AG20443 (cell line): ENCODE data around the gene ZFHX3.
A peak's percentile ranks its signal among the peaks of the same experiment; 100 is the strongest.

Experiments
- DNase-seq: peaks from one replicate; pipeline ENCODE4 v3.0.0; 2012; ENCODE audit warnings: low spot score, mixed read lengths

The ZFHX3 gene

DNA sequence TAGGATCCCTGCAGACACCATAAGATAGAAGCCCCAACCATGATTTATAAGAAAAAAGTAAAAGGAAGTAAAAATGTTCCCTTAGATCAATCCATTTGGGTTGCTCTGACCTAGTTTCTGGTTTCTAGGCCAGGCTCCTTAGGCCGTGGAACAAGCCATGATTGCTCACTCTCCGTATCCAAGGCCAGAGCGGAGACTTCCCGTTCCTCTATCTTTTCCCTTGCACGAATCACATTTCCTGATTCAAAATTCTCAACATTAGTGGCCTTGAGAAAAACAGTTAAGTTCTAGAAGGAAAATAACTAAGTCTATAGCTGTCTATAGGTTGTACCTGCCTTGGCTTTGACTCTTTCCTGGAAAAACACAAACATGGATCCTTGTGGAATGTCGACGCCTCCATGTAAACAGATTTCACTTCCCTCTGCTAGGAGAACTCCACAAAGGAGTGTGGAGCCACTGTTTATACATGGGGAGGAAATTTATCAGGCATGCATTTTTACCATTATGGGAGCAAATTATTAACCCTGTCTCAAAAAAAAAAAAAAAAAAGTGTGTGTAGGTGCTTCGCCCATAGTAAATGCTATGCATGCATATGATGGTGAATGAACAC is 149.6 kb downstream of the ZFHX3 start:
- DNase-seq, result no peak

DNA sequence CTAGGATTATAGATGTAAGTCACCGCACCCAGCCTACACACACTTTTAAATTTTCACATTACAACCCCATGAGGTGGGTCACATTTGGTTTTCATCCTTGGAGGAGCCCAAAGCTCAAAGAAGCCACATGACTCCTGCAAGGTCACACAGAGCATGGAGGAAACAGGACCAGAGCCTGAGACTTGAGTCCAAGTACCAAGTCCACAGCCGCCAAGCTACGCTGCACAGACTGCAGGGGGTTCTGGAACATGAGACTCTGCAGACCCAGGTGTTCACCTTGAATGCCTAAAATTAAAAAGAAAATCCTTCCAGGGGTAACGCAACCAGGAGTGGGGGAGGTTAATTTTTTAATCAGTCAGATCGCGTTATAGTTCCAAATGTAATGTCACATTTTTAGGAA is 150.2 kb downstream of the ZFHX3 start:
- DNase-seq, result no peak

DNA sequence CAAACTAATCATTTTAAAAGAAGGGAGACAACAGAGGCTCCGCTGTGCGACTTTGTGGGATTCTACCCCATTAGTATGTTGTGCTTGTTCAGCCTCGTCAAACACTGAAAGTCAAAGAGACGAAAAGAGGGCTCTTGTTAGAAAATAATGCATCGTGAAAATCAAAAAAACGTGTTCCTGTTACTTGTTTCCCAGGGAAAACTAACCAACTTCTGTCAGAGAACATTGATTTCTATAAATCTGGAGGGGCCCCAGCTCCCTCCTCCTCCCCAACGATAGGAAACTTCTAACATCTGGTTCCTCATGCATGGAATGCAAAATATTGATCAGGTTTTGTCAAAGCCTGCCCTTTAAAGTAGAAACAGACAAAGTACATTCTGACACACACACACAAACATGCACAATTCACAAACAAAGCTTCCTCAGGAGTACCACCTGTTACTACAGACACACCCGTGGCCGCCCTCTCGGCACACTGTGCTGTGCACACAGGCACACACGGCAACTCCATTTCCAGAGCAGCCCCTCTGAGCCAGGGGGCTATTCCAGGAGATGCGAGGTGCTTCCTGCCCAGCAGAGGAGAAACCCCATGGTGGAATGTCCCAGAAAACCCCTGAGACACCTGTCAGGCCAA is 151.3 kb downstream of the ZFHX3 start:
- no peak for DNase-seq

DNA sequence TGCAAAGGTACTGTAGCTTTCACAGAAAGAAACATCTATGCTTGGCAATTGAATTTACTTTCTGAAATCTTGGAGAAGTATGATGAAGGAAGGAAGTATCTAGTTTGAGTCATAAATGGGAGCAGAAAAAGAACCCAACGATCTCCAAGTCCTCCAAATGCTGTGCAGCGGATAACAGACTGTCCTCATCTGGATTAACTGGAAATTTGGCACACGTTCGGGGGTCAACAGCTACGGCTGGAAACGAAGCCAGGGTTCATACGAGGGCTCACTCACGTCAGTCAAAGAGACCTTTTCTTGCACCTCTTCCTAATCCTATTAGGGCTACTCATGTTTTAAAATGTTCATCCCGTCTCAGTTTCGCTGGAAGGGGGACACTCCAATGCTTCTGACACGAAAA is 152.0 kb downstream of the ZFHX3 start:
- DNase-seq, result no peak

DNA sequence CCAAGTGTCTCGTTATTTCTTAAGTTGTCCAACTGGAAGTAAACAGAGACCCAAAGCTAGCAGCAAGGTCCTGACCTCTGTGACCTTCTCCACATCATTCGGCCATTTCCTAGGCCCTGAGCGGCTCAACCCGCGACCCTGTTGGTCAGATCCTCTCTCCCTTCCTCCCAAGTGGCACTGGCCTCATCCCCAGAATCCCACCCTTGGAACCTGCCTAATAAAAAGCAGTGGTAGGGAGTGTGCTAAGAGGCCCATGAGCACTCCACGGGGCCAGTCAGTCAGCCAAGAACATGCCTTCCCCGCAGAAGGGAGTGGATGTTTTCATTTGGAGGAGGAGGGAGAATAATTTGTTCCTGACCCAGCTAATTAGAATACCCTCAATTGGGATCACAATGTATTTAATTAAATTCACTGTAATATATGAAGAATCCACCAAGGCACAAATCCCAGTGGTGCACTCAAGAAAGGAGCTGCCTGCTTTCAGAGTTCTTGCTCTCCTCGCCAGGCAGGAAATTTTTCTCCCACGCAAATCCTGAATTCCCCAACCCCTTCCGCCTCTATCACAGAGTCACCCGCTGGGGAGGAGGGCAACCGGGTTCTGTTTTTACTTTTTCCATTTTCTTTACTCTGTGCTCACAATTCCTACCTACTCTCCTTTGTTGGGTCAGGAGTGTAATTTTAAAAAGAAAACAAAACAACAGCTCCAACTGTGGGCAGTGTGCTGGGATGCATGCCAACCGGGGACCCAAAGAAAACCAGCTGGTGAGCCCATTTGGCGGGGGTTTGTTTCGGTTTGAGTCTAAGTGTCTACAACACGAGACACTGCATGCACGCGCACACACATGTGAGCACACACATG is 153.4 kb downstream of the ZFHX3 start:
- DNase-seq, result no peak

DNA sequence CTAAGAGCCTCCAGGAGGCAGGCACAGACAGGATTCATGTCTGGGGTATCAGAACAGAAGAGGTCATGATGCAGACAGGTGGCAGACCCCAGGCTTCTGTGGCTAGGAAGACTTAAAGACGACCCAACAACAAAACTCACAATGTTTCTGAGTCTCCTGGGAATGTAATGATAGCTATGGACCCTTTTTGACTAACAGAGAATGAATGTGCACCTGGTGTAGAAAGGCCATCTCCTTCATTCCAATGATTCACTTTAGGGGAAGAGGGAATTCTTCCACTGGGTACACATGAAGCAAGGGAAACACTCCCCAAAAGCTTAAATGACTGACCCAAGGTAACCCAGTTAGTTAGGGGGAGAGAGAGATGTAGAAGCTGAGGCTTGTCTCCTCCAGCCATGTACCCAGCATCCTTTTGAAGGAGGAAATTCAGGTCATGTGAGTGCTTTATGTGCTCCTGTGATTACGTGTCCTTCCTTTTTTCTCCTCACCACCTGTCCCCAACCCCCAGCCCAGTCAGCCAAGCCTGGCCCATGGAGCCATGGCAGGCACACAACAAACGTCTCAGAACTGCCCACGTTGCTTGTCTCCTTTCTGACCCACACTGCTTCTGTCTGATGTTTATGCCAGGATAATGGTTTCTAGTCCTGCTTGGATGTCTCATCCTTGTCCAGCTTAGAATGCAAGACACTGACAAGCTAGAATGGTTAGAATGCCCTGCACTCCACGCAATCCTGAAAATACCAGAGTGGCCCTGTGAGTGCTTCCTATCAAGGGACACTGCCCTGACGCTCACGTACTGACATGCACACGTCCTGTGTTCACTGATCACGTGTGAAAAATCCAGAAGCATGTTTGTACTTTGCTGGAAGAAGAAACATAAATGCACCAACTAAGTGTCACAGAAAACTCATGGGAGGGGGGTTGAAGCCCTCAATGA is 156.4 kb downstream of the ZFHX3 start:
- DNase-seq, result no peak

DNA sequence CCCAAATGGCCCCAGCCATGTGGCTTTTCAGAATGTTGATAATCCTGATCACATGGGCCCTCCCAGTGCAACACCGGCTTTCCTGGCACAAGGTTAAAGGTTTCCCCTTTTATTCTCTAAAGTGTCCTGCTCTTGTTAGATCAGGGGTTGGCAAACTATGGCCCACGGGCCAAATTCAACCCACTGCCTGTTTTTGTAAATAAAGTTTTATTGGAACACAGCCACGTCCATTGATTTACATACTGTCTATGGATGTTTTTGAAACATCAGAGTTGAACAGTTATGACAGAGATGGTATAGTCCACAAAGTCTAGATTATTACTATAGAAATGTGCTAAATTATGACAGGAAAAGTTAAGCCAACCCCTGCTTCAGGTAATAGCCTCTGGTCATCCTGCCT is 157.3 kb downstream of the ZFHX3 start:
- DNase-seq, result no peak

DNA sequence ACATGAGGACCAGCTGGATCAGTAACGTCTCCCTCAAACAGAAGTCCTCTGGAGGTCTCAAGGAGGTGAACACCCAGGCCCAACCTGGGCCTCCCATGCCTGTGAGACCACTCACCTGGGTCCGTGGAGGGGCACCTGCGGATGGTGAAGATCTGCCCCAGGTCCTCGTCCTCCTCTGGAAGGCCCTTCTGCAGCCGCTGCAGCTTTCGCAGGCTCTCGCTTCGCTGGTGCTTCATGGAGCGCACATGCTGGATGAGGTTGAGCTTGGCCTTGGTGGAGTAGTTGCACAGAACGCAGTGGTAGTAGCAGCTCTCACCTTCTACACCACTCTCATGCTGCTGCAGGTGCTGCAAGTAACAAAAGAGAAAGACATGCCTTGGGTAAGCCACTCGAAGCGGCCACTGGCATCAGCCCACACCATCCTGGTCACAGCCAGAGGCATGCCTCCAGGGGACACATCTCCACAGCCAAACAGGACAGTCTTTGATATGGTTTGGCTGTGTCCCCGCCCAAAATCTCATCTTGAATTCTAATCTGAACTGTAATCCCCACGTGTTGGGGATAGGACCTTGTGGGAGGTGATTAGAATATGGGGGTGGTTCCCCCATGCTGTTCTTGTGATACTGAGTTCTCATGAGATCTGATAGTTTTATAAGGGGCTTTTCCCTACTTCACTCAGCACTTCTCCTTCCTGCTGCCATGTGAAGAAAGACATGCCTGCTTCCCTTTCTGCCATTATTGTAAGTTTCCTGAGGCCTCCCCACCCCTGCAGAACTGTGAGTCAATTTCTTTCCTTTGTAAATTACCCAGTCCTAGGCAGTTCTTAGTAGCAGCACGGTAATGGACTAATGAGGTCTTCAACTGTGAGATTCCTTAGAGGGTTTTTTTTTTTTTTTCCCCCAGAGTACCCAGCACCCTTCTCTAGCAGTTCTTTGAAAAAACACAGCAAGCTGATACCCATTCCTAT is 158.0 kb downstream of the ZFHX3 start:
- no peak for DNase-seq

DNA sequence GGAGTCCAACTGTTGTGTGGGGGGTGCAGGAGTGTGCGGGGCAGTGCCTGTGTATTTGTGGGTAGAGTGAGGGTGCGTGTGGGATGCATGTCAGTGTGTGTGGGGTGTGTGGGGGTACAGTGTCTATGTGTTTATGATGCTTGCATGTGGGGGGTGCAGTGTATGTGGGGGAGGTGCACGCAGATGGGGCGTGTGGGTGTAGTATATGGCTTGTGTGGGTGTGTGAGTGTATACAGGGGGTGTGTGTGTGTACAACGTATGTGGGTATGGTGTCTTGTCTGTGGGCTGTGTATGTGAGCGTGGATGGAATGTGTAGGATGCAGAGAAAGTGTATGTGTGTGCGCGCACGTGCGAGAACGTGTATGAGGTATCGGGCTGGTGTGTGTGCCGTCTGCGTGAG is 160.4 kb downstream of the ZFHX3 start:
- DNase-seq, result no peak

DNA sequence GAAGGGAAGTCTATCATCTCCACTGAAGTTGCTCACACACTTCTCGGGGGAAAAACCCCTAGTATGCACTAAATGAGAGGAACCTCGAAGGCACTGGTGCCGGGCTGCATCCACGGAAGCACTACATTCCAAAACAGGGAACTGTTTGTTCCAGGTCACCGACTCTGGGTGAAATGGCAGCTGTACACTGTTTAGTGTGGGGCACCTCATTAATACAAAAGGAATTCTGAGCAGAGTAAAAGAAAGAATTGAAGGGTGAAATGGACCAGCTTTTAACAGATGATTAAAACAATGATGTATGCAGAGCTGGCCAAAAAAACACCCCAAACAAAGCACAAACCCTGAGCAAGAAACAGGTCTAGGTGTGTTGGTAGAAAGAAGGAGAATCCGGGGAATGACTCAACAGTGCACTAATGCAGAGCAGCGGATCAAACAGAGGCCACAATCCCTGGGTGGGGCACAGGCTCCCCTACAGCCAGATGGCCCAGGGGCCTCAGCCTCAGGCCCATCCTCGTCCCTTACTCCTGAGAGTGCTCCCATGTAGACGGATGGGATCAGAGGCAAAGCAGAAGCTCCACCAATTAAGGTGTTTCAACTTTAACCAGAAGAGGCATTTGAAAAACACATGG is 161.5 kb downstream of the ZFHX3 start:
- DNase-seq, result no peak

DNA sequence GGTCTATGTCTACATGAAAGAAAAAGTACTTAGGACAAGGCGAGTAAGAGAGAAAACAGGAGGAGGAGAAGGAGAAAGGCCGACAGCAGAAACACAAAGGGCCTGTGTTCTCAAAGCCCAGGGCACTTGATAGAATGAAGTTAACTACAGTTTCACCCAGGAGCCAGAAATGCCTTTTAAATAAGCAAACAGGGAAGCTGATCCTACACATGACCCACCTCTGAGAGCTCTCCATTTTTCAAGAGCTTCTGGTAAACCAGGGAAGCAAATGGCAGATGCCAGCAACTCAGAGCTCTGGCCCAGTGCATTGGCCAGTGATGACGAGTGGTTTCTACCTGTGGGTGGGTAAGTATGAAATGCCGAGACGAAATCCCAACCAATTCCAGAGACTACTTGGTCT is 163.4 kb downstream of the ZFHX3 start:
- DNase-seq, result no peak

DNA sequence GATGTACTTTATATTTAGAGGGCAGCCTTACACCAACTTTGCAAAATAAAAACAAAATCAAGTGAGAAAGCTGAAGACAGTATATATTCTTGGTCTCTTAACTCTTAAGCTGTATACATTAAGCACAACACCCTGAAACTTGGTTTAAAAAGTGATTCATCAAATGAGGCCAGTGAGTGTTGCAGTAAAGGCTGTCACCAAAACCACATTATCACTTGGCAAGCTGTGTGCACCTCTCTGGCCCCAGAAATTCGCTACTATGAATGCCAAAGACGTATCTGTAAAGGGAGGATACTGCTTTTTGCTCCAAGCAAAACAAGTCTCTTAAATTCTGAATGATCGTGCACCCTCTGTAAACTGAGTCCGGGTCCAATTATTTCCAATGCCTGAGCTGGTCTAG is 163.9 kb downstream of the ZFHX3 start:
- no peak for DNase-seq

DNA sequence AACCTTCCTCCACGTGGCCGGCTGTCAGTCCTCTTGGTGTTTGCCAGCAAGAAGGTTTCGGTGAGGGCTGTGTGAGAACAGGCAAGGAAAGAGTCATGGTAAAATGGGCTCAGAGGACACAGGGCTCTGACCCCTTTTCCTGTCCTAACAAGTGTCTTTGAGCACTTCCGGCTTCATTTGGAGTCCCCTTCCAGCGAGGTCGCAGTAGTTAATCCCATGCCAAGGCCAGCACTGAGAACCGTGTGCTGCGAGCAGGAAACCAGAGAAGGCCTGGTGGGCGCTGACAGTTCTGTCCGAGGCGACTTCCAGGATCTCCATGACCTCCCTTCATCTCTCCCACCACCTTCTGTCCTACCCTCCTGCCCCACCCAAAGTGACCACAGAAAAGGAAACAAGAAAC is 168.1 kb downstream of the ZFHX3 start:
- DNase-seq, result no peak

DNA sequence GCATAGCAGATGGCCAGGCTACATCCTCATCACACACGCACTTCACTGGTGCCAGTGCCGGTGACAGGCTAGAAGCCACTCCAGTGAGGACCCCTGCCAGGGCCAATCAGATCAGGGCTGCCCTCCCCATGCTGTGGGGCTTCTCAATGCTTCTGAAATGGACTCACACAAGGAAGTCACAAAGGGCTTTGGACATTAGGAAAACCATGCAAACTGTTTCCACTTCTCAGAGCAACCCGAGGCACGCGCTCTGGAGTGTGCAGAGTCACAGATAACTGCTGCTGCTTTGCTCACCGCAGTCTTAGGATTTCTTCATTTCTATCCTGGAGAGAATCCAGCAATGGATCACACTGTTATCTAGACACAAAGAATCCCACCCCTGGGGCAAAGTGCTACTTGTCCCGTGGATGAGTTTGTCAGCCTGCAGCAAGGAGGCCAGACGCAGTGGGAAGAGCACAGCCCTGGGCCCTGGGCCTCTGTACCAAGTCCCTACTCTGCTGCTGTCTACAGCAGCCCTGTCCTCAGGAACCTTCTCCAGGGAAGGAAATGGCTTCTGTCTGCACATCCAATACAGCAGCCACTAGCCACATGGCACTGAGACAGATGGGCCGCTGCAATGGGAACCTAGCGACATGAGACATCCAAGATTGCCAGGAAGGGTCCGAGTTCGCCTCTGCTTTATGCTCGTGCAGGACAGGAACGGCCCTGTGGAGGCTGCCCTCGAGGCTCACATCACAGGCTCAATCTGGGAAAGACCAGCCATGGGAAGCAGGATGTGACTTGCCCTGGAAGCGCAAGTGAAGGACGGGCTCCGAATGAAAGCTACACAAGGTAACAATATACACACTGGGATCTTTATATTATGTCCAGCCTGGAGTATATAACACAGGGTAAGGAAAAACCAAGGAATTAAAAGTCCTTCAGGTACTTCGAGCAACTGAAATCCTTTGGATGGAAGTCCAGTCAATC is 169.3 kb downstream of the ZFHX3 start:
- DNase-seq, result peak; percentile 22

DNA sequence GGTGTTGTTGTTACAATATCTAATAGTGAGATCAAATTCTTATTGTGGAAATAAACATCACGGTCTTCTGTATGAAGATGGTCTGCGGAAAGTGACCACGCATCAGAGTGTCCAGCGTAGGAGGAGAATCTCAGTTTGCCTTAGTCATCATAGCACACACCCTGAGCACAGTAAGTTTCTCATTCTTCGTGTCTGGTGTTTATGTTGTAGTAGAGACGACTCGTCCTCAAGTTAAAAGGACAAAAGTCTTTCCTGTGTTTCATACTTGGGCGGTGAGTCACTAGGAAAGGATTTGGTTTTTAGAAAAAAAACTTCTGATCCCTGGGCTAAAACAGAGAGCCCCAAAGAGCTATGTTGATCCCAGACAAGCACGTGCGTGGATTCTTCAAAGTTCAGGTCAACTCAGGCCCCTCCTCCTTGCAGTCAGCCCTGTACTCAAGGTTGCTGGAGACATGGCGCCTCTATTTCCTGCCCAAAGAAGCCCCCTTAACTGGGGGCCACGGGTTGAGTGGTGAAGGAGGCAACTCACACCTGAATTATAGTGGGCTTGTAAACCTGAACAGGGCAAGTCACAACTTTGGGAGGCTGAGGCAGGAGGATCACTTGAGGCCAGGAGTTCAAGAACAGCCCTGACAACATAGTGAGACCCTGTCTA is 170.4 kb downstream of the ZFHX3 start:
- DNase-seq, result peak; percentile 80

DNA sequence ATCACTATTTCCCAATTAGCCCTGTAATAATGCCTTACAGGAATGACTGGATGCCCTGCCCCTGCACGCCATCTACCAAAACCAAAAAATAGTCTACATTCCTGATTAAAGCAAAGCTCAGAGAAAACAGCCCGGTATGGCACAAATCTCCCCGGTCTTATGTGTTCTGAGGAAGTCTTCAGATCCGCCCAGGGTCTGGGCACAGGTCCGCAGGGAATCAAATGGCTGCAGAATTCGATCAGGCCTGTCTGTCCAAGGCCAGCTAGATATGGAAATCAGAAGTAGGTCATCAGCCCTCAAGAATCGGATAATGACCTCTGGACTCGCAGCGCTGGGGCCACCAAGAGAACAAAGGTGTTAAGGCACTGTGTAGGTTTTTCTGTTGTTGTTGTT is 171.0 kb downstream of the ZFHX3 start:
- no peak for DNase-seq

DNA sequence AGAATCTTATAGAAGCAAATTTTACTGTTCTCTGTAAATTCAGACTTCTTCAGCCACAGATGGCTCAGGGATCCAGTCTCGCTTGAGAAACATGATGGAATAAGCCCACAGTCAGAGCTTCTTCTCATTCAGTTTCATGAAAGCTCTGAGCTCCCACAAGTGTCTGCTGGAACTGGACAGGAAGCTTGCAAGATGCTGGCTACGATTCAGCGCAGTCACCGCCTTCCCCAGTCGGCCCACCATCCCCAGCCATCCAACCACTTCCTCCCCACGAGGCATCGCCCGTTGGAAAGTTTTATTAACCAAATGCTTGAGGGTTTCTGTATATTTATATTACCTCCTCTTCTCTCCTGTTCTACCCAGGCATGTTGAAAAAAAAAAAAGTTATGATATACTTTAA is 171.7 kb downstream of the ZFHX3 start:
- DNase-seq, result peak; percentile 41

DNA sequence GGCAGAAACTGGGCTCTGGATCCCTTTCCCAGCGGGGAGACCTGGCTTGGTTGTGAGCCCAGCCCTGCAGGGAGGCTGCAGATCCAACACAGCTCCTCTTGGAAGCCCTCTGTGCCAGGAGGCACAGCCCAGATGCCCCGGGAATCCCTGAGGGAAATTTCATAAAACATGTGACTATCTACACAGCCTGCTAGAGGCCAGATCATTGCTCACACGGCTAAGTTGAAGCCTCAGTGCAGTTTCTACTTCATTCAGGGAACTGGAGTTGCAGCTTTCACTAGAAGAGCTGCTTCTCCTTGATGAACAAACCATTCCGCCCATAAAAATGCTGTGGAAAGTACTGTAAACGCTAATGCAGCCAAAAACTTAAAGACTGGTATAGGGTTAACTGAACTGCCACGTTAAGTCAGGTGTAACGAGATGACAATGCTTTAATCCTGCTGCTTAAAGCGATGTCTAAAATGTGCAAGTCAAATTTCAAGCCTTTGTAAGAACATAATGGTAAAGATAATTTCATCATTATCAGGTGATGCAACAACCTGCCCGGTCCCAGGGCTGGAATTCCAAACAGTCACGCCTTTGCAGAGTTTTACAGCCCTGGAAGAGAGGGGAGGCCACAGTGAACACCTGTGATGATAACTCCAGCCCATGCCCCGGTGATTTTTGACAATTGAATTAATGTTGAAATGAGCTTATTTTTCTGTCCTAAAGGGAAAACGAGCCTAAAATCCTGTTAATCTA is 172.5 kb downstream of the ZFHX3 start:
- no peak for DNase-seq
